ENCODE results near the gene NKTR.
"Not testable (repeated sequence)": the region's sequence is repeated elsewhere in the genome, so short reads cannot be mapped to it uniquely, and the experiment has no call there.

The NKTR gene

DNA sequence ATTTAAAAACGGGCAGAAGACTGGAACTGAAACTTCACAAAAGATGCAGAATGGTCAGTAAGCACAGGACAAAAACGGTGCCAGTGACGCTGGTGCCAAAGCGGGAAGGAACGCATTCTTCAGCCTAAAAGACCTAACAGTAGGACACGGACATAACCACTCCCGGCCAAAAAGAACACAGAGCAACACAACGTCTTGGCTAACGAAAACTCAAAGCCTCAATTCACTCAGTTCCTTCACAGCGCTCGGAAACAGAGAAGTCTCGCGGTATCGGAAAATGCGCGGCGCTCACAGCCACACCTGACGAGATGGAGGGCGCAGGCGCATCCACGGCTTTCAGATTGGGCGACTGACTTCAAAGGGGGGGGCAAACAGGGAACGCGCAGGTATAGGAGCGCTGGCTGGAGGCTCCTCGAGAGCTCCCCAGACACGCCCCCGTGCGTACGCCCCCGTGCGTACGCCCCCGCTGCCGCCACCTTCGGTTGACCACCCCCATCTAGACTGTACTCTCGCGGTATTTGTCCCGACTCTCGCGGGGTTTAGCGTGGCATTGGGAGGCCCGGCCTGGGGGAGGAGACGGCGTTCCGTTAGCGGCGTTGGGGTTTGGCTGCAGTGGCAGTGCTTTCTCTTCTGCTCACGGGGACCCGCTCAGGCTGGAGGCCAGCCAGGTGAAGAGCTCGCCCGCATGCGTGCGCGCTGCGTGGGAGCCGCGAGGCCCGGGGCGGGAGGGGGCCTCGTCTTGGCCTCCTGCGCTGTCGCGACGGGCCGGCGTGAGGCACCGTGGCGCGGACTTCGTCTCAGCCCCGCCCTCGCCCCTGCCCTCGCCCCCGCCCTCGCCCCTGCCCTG, at the start of gene NKTR:
Gene NKTR, plus strand, starts transcription at position 576 of the 847 bp plus-strand sequence. CDS start 321 bp downstream, outside the sequence.
- peak; percentile 99 to 100 for DNase-seq

DNA sequence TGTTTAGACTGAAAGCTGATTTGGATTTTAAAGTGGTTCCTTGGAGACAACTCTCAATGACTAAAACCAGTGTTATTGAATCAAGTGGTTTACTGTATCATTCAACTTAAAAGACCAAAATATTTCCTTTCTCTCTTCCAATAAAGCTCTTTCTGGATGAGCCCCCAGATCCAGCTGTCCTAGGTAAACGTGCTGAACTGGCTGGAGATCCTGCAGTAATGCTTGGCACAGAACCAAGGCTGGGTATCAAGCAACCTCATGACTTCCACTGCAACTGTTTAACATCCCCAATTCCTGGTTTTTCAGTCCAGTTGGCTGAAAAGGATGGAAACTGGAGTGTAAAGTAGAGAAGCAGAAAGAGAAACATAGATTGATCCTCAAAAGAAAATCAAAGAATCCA, 47.7 kb upstream of the NKTR start:
- DNase-seq: no peak

- DNase-seq: peak; percentile 37 to 70
Measured at GRCh38 chr3:42556089-42556632, 44.3 kb upstream of the NKTR start.

DNA sequence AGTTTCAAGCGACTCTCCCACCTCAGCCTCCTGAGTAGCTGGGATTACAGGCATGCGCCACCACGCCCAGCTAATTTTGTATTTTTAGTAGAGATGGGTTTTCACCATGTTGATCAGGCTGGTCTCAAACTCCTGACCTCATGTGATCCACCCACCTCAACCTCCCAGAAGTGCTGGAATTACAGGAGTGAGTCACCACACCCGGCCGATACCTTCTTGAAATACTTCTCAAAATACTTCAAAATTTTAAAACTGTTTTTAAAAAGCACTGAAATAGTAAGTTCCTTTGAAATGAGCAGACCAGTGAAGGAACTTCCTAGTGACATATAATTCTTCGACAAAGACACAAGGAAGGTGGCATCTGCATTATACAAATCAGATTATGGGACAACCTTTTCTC, 43.7 kb upstream of the NKTR start:
- DNase-seq: not testable (repeated sequence)

GRCh38 chr3:42557854-42558253, 42.6 kb upstream of the NKTR start:
- DNase-seq: peak; percentile 30 to 64

- DNase-seq: no peak
Measured at GRCh38 chr3:42562047-42562907, 38.2 kb upstream of the NKTR start.

DNA sequence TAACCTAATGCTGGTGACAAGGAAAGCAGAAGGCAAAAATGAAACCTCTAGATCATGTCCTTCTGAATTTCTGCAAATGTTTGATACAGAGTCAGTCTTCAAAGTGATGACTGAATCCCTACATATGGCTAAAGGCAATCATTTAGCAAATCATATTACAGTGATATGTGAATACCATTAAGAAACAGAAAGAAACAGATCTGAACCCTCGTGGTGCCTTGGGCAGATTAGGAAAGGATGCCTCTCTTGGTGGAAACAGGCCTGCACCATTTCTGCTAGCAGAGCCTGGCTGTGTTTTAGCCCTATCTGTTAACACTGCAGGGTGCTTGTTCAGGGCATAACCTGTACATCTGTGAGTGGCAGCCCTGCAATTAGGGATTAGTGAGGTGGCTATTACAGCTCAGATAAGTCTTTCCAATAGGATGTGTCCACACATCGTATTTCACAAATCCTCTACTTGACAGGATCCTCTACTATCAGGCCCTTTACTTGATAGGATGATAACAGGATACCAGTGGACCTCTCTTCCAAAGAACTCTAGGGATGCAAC, 30.8 kb upstream of the NKTR start:
- DNase-seq: no peak

- DNase-seq: peak; percentile 24 to 45
Measured at GRCh38 chr3:42572278-42572677, 28.2 kb upstream of the NKTR start.

DNA sequence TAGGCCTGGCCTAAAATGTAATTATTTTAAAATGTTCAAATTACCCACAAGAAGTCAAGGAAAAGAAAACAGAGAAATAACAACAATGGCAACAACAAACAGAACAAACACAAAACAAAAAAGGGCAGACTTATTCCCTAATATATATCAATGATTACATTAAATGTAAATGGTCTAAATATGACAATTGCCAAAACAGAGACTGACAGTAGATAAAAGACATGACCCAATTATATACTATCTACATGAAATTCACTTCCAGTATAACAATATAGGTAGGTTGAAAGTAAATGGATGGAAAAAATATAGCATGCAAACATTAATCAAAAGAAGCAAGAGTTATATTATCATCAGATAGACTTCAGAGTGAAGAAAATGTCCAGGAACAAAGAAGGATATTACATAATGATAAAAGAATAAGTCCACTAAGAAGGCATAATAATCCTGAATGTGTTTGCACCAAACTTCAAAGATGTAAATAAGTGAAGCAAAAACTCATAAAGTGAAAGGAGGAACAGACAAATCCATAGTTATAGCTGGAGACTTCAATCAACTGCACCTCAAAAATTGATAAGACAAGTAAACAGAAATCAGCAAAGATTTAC, 25.2 kb upstream of the NKTR start:
- no peak for DNase-seq

DNA sequence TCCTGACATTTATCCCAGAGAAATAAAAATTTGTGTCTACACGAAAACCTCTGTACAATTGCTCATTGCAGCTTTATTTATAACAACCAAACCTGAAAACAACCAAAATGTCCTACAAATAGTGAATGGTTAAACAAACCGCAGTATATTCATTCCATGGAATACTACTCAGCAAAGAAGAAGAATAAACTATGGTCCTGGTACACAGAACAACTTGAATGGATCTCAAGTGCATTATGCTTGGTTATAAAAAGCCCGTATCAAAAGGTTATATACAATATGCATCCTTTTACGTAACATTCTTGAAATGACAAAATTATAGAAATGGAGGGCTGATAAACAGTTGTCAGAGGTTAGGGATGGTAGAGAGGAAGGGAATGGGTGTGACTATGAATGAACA, 22.4 kb upstream of the NKTR start:
- DNase-seq: no peak

DNA sequence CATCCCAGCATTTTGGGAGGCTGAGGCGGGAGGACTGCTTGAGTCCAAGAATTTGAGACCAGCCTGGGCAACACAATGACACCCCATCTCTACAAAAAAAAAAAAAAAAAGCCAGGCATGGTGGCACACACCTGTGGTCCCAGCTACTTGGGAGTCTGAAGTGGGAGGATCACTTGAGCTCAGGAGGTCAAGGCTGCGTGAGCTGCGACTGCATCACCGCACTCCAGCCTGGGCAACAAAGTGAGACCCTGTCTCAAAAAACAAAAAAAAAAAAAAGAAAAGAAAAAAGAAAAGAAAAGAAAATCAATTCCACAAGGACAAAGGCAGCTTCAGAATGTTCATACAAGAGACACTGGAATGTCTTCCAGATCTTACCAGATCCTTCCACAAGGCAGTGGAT, 21.1 kb upstream of the NKTR start:
- DNase-seq: not testable (repeated sequence)

DNA sequence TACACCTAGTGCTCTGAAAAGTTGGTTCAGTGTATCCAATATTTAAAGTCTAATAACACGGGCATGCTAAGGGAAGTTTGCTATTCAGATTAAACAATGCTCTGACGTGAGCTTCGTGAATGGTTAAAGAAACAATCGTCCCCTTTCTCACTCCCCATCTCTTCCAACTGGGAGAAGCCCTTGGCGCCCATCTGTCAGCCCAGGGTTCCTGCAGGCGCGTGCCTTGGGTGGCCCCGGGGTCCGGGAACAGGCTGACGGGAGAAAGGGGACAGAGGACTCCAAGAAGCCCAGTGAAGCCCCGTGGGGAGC, 19.1 kb upstream of the NKTR start:
- DNase-seq: no peak

- peak; percentile 95 for DNase-seq
Measured at GRCh38 chr3:42581709-42582473, 18.6 kb upstream of the NKTR start, which contains the start of gene SEC22C. TSS of gene SEC22C (minus strand) at chr3:42581967. CDS start at chr3:42569046, 12,921 bp downstream.

DNA sequence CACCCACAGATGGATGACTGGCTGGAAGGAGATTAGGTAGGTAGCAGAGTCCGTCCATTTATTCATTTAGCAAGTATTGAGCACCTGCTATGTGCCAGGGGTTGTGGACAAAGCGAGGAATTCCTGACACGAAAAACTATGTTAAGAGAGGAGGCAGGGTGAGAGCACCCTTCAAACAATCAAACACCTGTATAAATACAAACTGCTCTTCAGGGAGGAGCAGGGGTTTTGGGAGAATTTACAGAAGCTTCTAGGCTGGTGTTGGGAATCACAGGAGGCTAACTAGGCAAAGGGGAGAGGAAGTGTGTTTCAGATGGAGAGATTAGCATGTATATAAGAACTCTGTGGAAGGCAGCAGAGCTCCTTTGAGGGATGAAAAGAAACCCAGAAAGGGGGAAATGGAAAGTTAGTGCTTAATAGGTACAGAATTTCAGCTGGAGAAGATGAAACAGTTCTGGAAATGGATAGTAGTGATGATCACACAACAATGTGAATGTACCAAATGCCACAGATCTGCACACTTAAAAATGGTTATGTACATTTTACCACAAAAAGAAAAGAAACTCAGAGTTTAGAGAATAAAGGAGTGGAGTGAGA, 17.9 kb upstream of the NKTR start:
- DNase-seq: no peak

- DNase-seq: no peak
Measured at GRCh38 chr3:42588625-42589024, 11.9 kb upstream of the NKTR start.

DNA sequence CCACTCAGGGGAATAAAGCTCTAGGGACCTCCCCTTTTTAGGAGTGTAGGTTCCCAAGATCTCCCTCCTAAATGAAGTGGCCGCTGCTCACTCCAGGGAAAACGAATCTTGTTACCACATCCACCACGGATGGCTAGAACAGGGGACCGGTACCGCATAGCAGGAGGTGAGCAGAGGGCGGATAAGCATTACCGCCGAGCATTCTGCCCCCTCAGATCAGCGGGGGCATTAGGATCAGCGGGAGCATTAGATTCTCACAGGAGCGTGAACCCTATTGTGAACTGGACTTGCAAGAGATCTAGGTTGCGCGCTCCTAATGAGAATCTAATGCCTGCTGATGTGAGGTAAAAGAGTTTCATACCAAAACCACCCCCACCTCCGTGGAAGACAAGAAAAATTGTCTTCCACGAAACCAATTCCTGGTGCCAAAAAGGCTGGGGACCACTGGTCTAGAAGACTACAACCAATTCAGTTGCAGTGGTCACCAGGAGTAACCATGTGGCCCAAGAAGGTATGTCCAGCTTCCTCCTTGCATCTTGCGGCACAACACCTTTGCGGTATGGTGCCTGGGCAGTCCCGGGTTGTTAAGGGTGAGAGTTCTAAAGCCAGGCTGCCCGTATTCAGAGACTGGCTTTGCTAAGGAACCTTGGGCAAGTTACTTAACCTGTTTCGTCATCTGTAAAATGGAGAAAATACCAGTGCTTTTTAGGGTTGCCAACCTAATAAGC, 10.9 kb upstream of the NKTR start:
- no peak for DNase-seq

DNA sequence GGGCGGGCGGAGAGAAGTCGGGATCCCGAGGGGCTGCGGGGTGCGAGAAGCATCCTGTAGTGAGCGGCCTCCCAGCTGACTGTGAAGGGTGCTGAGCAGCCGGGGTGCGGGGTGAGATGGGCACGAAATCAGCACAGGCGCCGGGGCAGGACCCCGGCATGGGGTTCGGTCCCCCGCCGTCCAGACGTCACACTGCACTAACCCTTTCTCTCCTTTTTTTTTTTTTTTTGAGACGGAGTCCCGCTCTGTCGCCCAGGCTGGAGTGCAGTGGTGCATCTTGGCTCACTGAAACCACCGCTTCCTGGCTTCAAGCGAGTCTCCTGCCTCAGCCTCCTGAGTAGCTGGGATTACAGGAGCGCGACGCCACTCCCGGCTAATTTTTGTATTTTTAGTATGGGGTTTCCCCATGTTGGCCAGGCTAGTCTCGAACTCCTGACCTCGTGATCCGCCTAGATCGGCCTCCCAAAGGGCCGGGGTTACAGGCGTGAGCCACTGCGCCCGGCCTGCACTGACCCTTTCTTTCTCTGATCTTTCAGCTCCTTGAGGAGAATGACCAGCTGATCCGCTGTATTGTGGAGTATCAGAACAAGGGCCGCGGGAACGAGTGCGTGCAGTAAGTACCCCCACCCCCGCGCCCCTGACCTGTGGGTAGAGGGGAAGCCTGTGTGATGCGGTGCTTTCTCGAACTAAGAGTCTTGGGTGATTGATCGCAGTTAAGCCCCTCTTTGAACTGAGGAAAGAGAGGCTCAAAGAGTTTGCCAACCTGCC, 9.3 kb upstream of the NKTR start:
- no peak for DNase-seq

- DNase-seq: no peak
Measured at GRCh38 chr3:42591811-42592210, 8.7 kb upstream of the NKTR start.

GRCh38 chr3:42593635-42594034, 6.9 kb upstream of the NKTR start:
- DNase-seq: no peak

GRCh38 chr3:42595682-42596081, 4.8 kb upstream of the NKTR start:
- no peak for DNase-seq

All from CD4-positive, alpha-beta T cell treated with Interleukin-1 beta for 1 hour (primary cell).